ENCODE measurements around the gene HSPBP1. TPM values are rescaled to one million over a fixed set of nuclear protein-coding genes. Genes with fewer than 3 reads are reported as not detected.

The HSPBP1 gene
- total RNA-seq, 4 donors from 2014 or later = 33.7 to 49.6 (median 40.5) TPM

- 87 to 89% methylated on average over 15 of the region's 15 CpGs for WGBS, 2 donors
- Histone ChIP-seq H3K36me3 (peaks cover 0 to 62% (median 7%) of the 10 kb centered on the region in 3 donors), H3K4me1 (peaks cover 0 to 17% (median 12%) of the 10 kb centered on the region in 4 donors), H3K4me3 (no peak overlapping the region), H3K9me3 (no peaks in the 10 kb centered on the region), H3K27ac (no peak overlapping the region), H3K27me3 (no peaks in the 10 kb centered on the region)
- TF ChIP-seq CTCF (IDR thresholded peaks at IDR 0.05) = no peak
- no peak for TF ChIP-seq POLR2A (IDR thresholded peaks at IDR 0.05)
- TF ChIP-seq EP300 (IDR thresholded peaks at IDR 0.05) = no peak
- no peak for DNase-seq (ENCODE audit: low spot score in 2 of 2)
These were observed 3.0 kb downstream of the HSPBP1 start for GRCh38 chr19:55276720-55277430.

DNA sequence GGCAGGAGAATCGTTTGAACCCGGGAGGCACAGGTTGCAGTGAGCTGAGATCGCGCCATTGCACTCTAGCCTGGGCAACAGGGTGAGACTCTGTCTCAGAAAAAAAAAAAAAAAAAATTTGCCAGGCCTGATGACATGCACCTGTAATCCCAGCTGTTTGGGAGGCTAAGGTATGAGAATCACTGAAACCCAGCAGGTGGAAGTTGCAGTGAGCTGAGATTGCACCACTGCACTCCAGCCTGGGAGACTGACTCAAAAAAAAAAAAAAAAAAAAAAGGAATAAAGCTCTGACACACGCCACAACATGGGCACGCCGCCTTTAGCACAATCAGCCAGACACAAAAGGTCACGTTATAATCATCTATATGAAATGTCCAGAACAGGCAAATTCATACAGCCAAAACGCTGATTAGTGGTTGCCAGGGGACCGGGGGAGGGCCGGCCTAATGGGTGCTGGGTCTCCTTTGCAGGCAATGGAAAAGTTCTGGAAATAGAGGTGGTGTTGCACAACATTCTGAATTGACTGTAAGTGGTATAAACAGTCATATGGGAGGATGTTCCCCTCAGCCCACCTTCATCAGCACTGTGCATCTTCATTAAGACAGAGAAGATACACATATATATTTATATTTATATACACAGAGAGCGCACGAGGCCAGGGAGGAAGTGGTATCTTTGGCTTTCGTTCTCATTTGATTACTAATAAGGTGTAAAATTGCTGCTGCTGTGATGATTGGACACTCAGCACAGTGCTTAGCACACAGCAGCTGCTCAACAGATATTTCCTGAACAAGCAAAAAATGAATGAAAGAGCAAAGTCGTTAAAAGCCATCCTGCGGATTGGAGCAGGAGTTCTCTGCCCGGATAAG, 3.8 kb downstream of the HSPBP1 start:
- 74 to 79% methylated on average over 17 of the region's 17 CpGs for WGBS, 2 donors
- Histone ChIP-seq H3K27ac (no peak overlapping the region), H3K4me3 (no peak overlapping the region), H3K9me3 (no peaks in the 10 kb centered on the region), H3K36me3 (peaks cover 0 to 70% (median 7%) of the 10 kb centered on the region in 3 donors), H3K27me3 (no peaks in the 10 kb centered on the region), H3K4me1 (peaks cover 0 to 17% (median 12%) of the 10 kb centered on the region in 4 donors)
- DNase-seq (ENCODE audit: low spot score in 2 of 2) = no peak
- TF ChIP-seq POLR2A (IDR thresholded peaks at IDR 0.05) (no peak), CTCF (IDR thresholded peaks at IDR 0.05) (no peak), EP300 (IDR thresholded peaks at IDR 0.05) (no peak)

DNA sequence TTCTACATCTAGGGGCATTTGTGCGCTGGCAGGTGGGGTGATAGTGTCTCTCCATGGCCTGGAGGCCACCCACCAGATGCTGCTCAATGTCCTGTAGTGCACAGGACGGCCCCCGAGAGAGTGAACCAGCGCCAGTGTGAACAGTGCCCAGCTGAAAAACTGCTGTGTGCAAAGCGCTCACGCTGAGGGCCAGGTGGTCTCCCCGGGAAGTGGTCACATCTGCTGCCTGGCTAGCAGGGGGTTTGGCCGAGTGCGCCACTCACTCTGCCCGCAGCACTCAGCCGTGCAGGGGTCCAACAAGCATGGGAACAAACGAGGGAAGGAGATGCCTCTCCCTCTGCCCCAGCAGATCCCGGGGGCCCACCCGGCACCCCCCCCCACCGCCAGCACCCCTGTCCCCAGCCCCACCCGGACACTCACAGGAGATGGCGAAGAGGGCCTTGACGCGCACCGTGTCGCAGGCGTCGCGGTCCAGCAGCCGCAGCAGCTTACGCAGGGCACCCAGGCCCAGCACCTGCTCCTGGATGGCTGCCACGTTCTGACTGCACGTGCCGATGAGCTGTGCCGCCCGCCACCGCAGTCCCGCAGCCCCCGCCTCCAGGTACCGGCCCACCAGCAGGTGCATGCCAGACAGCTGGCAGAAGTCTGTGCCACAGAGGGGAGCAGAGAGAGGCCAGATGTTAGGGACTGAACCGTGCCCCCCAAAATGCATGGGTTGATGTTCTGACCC, 5.8 kb downstream of the HSPBP1 start:
- Histone ChIP-seq H3K9me3 (no peaks in the 10 kb centered on the region), H3K36me3 (peaks cover 0 to 89% (median 7%) of the 10 kb centered on the region in 3 donors), H3K27me3 (no peaks in the 10 kb centered on the region), H3K4me1 (peaks cover 0 to 4% (median 2%) of the 10 kb centered on the region in 4 donors), H3K27ac (no peak overlapping the region), H3K4me3 (no peak overlapping the region)
- 92 to 94% methylated on average over 15 to 31 of the region's 36 CpGs for WGBS, 2 donors
- DNase-seq (ENCODE audit: low spot score in 2 of 2) = no peak
- TF ChIP-seq POLR2A (IDR thresholded peaks at IDR 0.05) (no peak), CTCF (IDR thresholded peaks at IDR 0.05) (no peak), EP300 (IDR thresholded peaks at IDR 0.05) (no peak)

- Histone ChIP-seq H3K9me3 (no peaks in the 10 kb centered on the region), H3K4me3 (no peak overlapping the region), H3K27ac (no peak overlapping the region), H3K36me3 (peaks cover 0 to 95% (median 7%) of the 10 kb centered on the region in 3 donors), H3K27me3 (no peaks in the 10 kb centered on the region), H3K4me1 (no peaks in the 10 kb centered on the region)
- no peak for TF ChIP-seq CTCF (IDR thresholded peaks at IDR 0.05)
- no peak for TF ChIP-seq EP300 (IDR thresholded peaks at IDR 0.05)
- no peak for TF ChIP-seq POLR2A (IDR thresholded peaks at IDR 0.05)
- WGBS, 2 donors = 90 to 93% methylated on average over 18 of the region's 18 CpGs
- DNase-seq (ENCODE audit: low spot score in 2 of 2) = no peak
These were observed 7.8 kb downstream of the HSPBP1 start for GRCh38 chr19:55272142-55272541.
